Dermis blood vessel endothelial cell (primary cell): Measurements from ENCODE around the gene FBLN7. TPM values are rescaled to one million over a fixed set of nuclear protein-coding genes. Genes with fewer than 3 reads are reported as not detected.
A peak's percentile ranks its signal among the peaks of the same experiment; 100 is the strongest.
"Not testable (repeated sequence)": the region's sequence is repeated elsewhere in the genome, so short reads cannot be mapped to it uniquely, and the experiment has no call there.

Experiments
- DNase-seq: peaks from one replicate; pipeline ENCODE4 v3.0.0; 2010
- total RNA-seq: library from RNA; depleted of rRNA; stranded (reverse); fragments of >200 nt; gene quantifications from 2 replicates; pipeline ENCODE4 v1.2.3, GENCODE V29; 2014

FBLN7 gene, protein sequence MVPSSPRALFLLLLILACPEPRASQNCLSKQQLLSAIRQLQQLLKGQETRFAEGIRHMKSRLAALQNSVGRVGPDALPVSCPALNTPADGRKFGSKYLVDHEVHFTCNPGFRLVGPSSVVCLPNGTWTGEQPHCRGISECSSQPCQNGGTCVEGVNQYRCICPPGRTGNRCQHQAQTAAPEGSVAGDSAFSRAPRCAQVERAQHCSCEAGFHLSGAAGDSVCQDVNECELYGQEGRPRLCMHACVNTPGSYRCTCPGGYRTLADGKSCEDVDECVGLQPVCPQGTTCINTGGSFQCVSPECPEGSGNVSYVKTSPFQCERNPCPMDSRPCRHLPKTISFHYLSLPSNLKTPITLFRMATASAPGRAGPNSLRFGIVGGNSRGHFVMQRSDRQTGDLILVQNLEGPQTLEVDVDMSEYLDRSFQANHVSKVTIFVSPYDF
- 2.4 and 3.3 TPM in 2 replicates for total RNA-seq

DNA sequence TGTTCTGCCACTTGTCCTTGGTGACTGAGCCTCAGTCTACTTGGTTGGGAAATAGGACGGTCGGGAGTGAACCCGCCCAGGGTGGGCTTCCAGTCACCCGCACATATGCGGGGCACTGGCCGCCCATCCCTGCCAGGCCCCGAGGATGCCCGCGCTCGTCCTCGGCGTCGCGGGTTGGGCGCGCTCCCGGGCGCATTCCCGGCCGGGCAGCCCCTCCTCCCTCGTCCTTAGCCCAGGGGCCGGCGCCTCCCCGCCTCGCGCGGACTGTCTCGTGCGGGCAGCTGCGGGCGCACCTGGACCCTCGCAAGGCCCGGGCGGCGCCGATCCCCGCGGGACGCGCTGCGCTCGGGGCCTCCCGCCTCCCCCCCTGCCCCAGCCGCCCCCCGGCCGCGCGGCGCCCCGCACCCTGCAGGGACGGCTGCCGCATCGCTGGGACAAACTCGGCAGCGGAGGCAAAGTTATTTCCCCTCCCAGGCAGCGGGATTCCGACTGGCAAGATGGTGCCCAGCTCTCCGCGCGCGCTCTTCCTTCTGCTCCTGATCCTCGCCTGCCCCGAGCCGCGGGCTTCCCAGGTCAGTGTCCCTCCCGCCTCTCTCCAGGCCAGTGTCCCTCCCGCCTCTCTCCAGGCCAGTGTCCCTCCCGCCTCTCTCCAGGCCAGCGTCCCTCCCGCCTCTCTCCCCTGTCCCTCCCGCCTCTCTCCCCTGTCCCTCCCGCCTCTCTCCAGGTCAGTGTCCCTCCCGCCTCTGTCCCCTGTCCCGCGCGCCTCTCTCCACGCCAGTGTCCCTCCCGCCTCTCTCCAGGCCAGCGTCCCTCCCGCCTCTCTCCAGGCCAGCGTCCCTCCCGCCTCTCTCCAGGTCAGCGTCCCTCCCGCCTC lies at the start of gene FBLN7:
FBLN7 (plus strand) TSS at position 227 of the 874 bp plus-strand sequence; CDS start at position 498, 271 bp downstream.
- peak; percentile 42 for DNase-seq

DNA sequence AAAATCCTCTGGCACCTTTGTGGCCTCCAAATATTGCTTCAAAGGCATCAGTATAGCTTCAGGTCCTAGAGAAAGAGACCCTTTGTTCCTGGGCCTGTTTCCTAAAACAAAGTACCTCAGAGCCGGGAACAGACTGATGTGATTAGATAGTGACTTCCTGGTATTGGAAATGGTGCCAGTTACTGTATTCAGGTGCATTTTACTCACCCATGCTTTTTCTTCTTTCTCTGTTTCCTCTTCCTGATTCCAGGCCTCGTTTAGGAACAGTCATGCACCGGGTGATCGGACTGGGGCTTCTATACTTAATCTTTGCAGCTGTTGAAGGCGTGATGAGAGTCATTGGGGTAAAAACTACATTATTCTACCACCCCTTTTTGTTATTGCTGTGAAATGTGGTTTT lies 48.8 kb upstream of the FBLN7 start:
- DNase-seq, result peak; percentile 34

DNA sequence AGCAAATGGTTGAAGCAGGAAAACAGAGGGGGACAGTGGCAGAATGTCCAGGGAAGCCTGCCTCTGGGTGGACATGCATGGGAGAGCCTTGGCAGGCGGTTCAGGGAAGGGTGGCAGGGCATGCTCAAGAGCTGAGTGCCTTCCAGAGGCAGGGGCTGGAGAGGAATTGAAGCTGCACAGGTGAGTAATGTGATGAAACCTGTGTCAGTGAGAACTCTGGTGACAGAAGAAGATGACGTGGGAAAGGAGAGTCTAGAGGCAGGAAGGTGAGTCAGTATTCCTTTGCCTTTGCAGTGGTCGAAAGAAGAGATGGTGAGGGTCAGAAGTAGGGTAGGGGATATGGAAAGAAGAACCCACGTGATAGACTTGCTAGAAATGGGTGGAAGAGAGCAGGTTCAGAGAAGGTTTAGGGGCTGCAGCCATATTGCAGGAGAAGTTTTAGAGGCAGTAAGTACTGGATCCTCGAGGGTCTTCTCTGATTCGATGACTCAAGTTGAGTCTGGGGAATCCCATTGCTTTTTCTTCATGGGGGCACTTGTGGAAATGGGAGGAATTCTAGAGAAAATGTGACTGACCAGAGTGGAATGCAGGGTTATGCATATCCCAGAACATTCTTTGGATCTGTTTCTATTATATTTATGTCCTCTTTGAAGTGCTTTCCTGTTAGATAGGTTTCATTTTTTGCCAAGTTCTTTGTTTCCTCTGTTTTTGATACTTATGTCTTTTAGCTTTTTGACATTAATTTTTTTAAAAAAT lies 45.7 kb upstream of the FBLN7 start:
- DNase-seq, result peak; percentile 81

DNA sequence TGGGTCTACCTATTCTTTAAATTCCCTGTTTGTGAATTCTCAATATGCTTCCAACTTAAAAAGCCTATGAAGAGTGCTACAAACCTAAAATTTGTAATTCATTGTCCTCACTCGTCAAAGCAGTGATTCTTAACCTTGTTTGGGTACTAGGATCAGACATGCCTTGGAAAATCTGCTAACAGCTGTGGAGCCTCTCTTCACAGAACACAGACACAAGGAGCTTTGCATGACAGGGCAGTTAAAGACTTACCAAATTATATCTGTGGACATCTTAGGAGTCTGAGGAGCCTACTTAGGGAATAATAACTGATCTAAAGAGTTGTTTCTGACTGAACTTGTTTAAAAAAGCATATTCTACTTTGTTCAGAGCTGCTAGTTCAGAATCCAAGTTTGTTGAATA lies 45.0 kb upstream of the FBLN7 start:
- DNase-seq, result peak; percentile 23

DNA sequence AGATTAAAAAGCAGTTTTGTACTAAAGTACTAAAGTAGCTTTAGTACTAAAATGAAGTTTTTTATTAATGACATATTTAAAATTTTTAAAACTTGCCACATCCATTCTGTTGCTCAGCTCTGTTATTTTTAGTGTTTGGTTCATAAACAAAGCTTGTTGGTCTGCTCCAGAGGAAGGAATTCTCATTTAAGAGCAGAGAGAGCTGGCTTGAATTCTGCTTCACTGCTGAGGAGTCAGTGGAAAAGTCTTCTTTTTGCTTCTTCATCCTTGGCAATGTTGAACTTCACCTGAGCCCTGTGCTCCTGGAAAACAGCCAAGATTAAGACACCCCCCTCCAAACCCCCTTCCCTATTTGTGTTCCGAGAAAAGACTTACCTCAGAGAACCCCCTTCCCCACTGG lies 42.5 kb upstream of the FBLN7 start:
- DNase-seq, result no peak

DNA sequence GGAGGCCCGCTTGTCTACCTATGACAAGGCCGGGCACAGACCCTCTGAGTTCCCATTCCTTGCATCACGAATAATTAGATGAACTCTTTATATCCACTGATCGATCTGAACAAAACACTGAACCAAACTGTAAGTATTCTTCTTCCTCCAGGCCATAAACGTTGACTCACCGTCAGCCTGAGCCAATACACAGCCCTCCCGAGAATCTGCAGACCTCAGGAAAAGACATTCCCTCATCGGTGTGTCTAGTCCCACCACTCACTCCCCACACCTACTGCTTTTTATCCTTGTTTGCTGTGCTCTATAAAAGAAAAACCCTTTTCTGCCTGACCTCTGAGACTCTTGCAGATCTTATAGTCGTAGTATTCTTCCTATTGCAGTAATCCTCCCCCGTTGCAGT lies 42.1 kb upstream of the FBLN7 start:
- no peak for DNase-seq

DNA sequence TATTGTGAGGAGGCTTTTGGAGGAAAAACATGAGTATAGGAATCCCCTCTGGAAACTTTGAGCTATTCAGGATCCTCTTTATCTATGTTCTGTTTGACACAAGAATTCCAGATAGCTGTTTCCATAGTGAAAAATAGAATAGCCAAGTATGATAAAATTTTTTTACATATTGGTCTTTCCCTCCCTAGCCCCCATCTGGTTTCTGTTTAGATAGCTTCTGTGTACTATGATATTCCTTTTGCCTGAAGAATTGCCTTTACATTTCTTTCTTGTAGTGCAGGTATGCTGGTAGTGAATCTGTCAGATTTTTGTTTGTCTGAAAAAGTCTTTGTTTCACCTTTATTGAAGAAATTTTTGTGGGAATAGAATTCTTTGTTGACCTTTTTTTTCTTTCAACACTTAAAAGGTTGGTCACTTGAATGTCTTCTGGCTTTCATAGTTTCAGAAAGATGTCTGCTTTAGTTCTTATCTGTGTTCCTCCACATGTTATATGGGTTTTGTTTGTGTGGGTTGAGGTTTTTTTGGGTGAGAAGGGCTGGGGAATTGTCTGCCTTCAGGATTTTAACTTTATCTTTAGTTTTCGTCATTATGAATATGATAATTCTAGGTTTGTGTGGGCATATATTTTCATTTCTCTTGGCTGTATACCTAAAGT lies 29.9 kb upstream of the FBLN7 start:
- DNase-seq, result no peak

DNA sequence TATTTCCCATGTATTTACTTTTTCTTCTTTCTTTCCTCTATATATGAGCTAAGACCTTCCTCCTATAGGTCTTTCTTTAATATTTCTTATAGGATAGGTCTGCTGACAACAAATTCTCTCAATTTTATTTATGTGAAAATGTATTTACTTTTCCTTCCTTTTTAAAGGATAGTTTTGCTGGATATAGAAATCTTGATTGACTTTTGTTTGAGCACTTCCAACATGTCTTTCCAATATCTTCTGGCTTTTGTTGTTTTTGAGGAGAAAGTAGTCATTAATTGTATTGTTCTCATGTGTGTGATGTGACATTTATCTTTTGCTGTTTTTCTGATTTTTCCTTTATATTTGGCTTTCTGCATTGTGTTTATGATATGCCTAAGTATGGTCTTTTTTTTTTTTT lies 28.9 kb upstream of the FBLN7 start:
- no peak for DNase-seq

DNA sequence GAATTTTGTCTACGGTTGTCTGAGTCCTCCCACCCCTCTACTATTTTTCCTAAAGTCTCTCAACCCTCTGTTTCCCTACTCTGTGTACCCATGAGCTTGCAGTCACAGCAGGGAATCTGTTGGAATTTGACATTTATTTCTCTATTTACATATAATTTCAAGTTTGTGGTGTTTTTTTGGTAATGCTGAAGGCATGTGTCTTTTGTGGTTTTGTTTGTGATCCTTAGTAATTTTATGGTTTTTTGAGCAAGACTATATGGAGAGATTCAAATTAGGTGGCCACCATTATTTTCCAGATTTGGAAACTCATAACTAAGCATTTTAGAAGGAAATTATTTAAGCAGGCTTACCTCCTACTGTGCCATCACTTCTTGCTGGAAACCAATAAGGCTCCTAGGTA lies 27.2 kb upstream of the FBLN7 start:
- DNase-seq, result no peak

DNA sequence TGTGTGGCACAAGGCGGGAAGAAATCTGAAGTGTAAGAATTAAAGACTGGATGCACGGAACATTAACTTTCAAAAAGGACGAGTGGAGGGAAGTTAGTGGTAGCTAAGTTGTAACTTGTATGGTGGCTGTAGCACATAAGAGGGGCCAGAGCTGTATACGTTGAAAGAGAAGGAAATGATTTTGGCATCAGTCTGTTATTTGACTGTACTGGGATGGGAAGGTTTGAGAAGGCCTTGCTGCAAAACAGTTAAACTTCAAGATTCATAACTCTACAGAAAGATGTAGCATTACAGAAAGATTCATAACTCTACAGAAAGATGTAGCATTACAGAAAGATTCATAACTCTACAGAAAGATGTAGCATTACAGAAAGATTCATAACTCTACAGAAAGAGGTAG lies 24.8 kb upstream of the FBLN7 start:
- not testable (repeated sequence) for DNase-seq

DNA sequence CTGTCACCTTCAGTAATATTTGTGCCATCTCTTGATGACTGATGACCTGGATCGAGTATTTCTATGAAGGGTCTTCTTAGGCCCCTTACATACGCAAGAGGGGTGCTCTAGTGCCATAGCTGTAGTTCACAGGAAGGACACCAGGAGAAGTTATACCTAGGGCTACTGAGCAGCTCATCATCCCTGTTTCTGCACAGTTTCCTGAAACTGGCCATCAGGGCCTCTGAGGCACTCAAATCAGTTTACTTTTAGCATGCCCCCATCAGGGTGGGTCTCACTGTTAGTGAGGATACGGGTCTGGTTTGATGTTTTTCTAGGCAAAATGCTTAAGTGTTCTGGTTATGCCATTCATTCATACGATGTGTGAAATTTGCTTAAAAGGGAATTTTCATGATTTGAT lies 20.0 kb upstream of the FBLN7 start:
- DNase-seq, result peak; percentile 16

DNA sequence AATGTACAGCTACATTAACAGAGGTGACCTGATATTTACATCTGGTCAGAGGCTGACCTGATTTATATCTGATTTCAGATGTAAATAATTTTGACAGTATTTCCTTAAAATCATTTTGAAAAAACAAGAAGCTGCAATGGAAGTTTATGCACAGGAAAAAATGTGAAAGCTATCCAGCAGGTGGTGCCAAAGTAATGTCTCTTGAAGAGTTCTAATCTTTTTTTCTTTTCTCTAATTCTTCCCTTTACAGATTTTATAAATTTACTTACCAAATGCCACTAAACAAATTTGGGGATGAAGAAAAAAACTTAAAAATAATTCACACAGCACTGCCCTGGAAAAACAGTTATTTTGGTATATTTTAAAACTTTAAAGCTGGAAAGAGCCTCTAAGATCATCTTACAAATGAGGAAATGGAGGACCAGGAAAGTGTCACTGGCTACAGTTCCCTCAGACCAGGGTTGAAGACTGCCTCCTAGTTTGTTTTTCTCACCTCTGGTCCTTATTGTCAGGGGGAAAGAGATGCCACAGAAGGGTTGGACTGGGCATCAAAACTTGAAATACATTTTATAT lies 16.4 kb upstream of the FBLN7 start:
- peak; percentile 80 for DNase-seq

DNA sequence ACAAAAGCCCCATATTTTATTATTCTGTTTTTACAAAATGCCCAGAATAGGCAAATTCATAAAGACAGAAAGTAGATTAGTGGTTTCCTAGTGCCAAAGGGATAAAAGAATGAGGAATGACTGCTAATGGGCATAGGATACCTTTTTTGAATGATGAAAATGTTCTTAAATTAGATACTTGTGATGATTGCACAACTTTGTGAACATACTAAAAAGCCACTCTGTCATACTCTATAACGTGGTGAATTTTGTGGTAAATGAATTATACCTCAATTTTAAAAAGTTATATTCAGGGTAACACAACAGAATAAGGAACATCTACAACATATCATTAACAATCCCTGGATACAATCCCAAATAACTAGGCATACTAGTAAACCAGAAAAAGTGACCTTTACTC lies 9.1 kb upstream of the FBLN7 start:
- DNase-seq, result no peak

DNA sequence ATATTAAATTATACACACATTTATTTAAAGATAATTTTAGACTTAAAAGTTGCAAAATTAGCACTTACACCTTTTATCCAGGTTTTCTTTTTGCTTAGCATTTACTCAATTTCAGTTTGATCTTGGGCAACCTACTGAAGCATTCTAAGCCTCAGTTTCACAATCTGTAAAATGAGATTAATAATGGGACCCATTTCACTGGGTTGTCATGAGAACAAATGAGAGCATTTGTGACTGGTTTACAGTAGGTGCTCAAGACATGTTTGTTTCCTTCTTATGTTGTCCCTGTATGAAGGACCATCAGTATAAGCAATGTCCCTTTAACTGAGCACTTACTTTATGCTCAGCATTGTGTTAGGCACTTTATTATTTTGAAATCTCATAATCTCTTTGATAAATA lies 4.8 kb upstream of the FBLN7 start:
- no peak for DNase-seq

DNA sequence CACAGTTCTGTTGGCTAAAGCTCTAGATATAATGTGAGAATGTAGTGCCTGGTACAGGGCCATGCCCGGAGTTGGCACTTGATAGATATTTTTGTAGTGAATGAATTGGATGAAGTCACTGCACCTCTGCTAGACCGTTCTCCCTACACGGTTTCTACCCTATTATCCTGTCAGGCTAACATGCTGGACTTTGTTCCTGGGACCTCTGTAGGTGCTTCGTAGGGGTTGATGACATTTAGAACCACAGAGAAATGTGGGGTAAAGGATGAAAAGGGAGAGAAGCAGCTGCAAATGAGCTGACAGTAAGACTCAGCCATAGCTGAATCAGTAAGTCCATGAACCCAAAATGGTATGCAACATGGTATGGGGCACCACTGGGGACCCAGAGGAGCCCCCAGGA lies 4.1 kb upstream of the FBLN7 start:
- DNase-seq, result no peak

DNA sequence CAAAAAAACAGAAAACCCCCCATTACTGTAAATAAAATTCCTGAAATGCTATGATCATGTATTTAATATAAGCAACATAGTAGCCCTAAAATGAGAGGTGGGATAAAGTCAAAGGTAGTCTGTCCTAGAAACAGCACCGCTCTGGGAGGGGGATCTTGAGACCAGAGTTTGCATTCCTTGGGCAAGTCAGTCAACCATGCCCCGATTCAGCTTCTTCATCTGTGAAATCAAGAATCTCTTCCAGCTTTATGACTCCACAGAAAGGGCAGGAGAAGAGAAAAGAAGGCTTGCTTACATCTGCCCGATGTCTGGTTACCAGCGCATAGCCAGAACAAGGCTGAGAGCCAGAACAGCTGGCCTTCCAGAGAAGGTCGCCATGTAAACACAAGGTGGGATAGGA lies 2.1 kb upstream of the FBLN7 start:
- no peak for DNase-seq

DNA sequence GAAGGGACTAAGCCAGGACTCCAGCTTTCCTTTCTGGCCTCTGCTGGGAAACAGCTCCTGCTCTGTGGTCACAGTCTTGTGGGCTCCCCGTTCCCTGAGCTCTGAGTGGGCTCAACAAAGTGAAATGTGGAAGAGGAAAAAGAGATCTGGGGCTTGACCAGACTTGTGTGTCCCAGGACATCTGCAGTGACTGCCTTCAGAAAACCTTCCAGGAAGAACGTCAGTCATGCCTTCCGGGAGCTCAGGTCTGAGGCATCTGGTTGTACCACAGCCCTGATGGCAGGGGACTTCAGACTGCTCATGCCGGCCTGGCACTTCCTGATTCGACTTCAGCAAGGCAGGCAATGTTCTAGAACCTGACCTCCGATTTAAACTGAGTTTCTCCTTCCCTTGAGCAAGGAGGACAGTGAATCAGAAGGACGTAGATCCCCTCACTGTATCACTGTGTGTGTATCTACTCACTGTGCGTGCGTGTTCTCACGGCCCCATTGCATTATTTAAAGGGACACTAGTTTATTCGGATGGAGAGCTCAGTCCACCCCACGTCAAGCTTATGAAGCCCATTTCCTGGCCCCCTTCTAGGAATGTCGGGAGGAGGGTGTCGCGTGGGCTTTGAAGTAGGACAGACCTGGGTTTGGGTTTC lies 548 bp upstream of the FBLN7 start:
- DNase-seq, result peak; percentile 65

DNA sequence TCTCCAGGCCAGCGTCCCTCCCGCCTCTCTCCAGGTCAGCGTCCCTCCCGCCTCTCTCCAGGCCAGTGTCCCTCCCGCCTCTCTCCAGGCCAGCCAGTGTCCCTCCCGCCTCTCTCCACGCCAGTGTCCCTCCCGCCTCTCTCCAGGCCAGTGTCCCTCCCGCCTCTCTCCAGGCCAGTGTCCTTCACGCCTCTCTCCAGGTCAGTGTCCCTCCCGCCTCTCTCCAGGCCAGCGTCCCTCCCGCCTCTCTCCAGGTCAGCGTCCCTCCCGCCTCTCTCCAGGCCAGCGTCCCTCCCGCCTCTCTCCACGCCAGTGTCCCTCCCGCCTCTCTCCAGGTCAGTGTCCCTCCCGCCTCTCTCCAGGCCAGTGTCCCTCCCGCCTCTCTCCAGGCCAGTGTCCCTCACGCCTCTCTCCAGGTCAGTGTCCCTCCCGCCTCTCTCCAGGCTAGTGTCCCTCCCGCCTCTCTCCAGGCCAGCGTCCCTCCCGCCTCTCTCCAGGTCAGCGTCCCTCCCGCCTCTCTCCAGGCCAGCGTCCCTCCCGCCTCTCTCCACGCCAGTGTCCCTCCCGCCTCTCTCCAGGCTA lies 939 bp downstream of the FBLN7 start:
- DNase-seq, result not testable (repeated sequence)

DNA sequence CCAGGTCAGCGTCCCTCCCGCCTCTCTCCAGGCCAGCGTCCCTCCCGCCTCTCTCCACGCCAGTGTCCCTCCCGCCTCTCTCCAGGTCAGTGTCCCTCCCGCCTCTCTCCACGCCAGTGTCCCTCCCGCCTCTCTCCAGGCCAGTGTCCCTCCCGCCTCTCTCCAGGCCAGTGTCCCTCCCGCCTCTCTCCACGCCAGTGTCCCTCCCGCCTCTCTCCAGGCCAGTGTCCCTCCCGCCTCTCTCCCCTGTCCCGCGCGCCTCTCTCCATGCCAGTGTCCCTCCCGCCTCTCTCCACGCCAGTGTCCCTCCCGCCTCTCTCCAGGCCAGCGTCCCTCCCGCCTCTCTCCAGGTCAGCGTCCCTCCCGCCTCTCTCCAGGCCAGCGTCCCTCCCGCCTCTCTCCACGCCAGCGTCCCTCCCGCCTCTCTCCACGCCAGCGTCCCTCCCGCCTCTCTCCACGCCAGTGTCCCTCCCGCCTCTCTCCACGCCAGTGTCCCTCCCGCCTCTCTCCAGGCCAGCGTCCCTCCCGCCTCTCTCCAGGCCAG lies 1.5 kb downstream of the FBLN7 start:
- not testable (repeated sequence) for DNase-seq

DNA sequence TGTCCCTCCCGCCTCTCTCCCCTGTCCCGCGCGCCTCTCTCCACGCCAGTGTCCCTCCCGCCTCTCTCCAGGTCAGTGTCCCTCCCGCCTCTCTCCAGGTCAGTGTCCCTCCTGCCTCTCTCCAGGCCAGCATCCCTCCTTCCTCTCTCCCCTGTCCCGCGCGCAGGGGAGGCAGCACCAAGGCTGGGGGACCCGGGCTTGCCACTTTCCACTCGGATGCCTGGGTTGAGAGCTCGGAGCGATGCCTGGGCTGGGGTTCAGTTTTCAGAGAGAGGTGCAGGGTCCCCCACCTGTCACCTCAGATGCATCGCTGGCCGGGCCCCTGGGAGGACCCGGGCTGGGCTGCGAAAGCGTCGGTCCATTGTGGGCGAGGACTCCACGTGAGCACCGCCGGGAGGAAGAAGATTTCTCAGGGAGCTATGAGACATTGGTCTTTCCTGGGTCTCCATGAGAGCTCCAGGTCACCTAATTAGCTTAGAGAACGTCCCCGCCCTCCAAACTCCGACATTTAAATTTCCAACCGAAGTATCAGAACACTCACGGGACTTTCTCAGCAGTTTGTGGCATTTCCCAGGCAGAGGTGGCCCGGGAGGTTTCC lies 2.1 kb downstream of the FBLN7 start:
- no peak for DNase-seq
